Midbrain (tissue), 1 donor: Measurements from ENCODE around the gene SNRNP70.
A peak's percentile ranks its signal among the peaks of the same experiment; 100 is the strongest.

Experiments
- DNase-seq: peaks from one replicate; lab custom pipeline; 2025; lab: John Stamatoyannopoulos, UW

SNRNP70 gene

GRCh38 chr19:49148044-49148682, 62.9 kb downstream of the SNRNP70 start:
- DNase-seq: no peak

GRCh38 chr19:49148784-49149651, 63.8 kb downstream of the SNRNP70 start:
- DNase-seq: peak; percentile 80

GRCh38 chr19:49149652-49150105, 64.4 kb downstream of the SNRNP70 start:
- peak; percentile 77 for DNase-seq

- DNase-seq: peak; percentile 88
Measured at GRCh38 chr19:49150106-49150943, 65.1 kb downstream of the SNRNP70 start.

- DNase-seq: no peak
Measured at GRCh38 chr19:49150944-49151243, 65.6 kb downstream of the SNRNP70 start.

- peak; percentile 16 for DNase-seq
Measured at GRCh38 chr19:49151267-49152118, 66.2 kb downstream of the SNRNP70 start.

- DNase-seq: no peak
Measured at GRCh38 chr19:49152119-49152550, 66.9 kb downstream of the SNRNP70 start.

- no peak for DNase-seq
Measured at GRCh38 chr19:49153167-49153809, 68.0 kb downstream of the SNRNP70 start.

GRCh38 chr19:49154279-49154678, 69.0 kb downstream of the SNRNP70 start:
- DNase-seq: no peak

- DNase-seq: no peak
Measured at GRCh38 chr19:49155005-49155819, 70.0 kb downstream of the SNRNP70 start, which contains the start of gene HRC. Gene HRC (minus strand): TSS chr19:49155396. CDS start chr19:49155237, 159 bp downstream.

GRCh38 chr19:49155820-49156346, 70.6 kb downstream of the SNRNP70 start:
- no peak for DNase-seq

- peak; percentile 54 for DNase-seq
Measured at GRCh38 chr19:49157445-49158224, 72.4 kb downstream of the SNRNP70 start, which contains the start of gene TRPM4. Gene TRPM4 (plus strand): TSS chr19:49157792. CDS start chr19:49157867, 75 bp downstream.
